HL-60 (cell line): ENCODE measurements around the gene RNF224.

ENCODE experiments used
- GABPA ChIP-seq: IDR thresholded peaks from 2 replicates; pipeline ENCODE4 v1.6.1; 2012; ENCODE audit warnings: low read depth
- POLR2AphosphoS5 ChIP-seq: IDR thresholded peaks from 2 replicates; pipeline ENCODE4 v1.6.1; 2012; ENCODE audit warnings: low read depth
- SPI1 ChIP-seq: IDR thresholded peaks from 2 replicates; pipeline ENCODE4 v1.6.1; 2012; ENCODE audit warnings: low read depth, mild to moderate bottlenecking, borderline replicate concordance
- TF ChIP-seq, protein P1 (sequence below): IDR thresholded peaks from one replicate; pipeline ENCODE4 v1.5.1; 2011; ENCODE audit warnings: low read length, control low read depth, inconsistent platforms; ENCODE audit not compliant: insufficient read depth
- TF ChIP-seq, protein P2 (sequence below): IDR thresholded peaks from 2 replicates; pipeline ENCODE4 v1.6.1; 2012; ENCODE audit warnings: low read depth; ENCODE audit not compliant: insufficient replicate concordance

DNA sequence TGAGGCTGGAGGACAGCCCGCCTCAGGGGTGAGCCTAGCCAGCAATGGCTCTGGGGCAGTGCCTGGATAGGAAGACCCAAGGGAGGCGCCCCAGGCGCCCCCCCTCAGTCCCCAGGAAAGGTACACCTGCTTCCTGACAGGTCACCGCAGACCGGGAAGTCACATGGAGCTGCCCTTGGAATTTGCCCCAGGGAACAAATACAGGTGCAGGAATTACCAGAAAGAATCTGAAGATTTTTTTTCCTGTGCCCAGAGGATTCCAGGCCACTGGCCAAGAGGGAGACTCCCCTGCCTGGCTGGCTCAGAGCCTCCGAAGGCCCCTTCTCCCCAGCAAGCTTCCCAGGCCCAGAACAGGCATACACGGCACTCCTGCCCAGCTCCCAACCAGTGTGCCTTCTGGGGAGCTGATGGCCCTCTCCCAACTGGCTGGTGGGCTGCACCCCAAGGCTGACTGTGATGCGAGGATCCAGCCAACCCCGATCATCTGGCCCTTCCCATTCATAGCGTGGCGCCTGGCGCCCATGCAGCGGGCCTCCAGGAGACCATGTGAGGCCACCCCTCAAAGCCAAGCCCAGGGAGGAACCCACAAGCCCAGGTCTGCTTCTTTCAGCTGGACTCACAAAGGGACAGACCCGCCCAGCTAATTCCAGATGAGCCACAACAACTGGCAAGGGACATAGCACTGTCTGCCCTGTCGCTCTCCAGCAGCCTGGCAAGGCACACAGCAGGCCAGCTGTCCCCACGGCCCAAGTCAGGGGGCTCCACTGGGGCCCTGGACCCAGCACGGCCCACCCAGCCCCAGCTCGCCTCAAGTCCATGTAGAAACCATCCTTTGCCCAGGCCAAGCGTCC, 29.0 kb upstream of the RNF224 start:
- TF ChIP-seq, protein P1, sequence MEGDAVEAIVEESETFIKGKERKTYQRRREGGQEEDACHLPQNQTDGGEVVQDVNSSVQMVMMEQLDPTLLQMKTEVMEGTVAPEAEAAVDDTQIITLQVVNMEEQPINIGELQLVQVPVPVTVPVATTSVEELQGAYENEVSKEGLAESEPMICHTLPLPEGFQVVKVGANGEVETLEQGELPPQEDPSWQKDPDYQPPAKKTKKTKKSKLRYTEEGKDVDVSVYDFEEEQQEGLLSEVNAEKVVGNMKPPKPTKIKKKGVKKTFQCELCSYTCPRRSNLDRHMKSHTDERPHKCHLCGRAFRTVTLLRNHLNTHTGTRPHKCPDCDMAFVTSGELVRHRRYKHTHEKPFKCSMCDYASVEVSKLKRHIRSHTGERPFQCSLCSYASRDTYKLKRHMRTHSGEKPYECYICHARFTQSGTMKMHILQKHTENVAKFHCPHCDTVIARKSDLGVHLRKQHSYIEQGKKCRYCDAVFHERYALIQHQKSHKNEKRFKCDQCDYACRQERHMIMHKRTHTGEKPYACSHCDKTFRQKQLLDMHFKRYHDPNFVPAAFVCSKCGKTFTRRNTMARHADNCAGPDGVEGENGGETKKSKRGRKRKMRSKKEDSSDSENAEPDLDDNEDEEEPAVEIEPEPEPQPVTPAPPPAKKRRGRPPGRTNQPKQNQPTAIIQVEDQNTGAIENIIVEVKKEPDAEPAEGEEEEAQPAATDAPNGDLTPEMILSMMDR = no peak
- TF ChIP-seq POLR2AphosphoS5 (no peak), GABPA (no peak), SPI1 (no peak)
- TF ChIP-seq, protein P2, sequence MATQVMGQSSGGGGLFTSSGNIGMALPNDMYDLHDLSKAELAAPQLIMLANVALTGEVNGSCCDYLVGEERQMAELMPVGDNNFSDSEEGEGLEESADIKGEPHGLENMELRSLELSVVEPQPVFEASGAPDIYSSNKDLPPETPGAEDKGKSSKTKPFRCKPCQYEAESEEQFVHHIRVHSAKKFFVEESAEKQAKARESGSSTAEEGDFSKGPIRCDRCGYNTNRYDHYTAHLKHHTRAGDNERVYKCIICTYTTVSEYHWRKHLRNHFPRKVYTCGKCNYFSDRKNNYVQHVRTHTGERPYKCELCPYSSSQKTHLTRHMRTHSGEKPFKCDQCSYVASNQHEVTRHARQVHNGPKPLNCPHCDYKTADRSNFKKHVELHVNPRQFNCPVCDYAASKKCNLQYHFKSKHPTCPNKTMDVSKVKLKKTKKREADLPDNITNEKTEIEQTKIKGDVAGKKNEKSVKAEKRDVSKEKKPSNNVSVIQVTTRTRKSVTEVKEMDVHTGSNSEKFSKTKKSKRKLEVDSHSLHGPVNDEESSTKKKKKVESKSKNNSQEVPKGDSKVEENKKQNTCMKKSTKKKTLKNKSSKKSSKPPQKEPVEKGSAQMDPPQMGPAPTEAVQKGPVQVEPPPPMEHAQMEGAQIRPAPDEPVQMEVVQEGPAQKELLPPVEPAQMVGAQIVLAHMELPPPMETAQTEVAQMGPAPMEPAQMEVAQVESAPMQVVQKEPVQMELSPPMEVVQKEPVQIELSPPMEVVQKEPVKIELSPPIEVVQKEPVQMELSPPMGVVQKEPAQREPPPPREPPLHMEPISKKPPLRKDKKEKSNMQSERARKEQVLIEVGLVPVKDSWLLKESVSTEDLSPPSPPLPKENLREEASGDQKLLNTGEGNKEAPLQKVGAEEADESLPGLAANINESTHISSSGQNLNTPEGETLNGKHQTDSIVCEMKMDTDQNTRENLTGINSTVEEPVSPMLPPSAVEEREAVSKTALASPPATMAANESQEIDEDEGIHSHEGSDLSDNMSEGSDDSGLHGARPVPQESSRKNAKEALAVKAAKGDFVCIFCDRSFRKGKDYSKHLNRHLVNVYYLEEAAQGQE = no peak
